Osteocyte (in vitro differentiated cells): ENCODE results near the gene PCDHGA8. TPM values are rescaled to one million over a fixed set of nuclear protein-coding genes. Genes with fewer than 3 reads are reported as not detected.

ENCODE experiments used
- DNase-seq: peaks from one replicate; pipeline ENCODE4 v3.0.0; 2021; ENCODE audit warnings: mixed read lengths; ENCODE audit not compliant: unreplicated experiment; ENCODE audit errors: extremely low spot score
- H3K27ac Mint-ChIP-seq: one replicate; pipeline ENCODE4 v1.8.0; 2021; ENCODE audit warnings: mild to moderate bottlenecking, mixed read lengths; ENCODE audit not compliant: unreplicated experiment
- H3K27me3 Mint-ChIP-seq: one replicate; pipeline ENCODE4 v1.8.0; 2021; ENCODE audit warnings: mixed read lengths; ENCODE audit not compliant: unreplicated experiment
- H3K36me3 Mint-ChIP-seq: one replicate; pipeline ENCODE4 v1.8.0; 2021; ENCODE audit warnings: mixed read lengths; ENCODE audit not compliant: unreplicated experiment
- H3K4me1 Mint-ChIP-seq: one replicate; pipeline ENCODE4 v1.8.0; 2021; ENCODE audit warnings: mixed read lengths; ENCODE audit not compliant: unreplicated experiment
- H3K4me3 Mint-ChIP-seq: one replicate; pipeline ENCODE4 v1.8.0; 2021; ENCODE audit warnings: mild to moderate bottlenecking, moderate library complexity, mixed read lengths; ENCODE audit not compliant: unreplicated experiment
- H3K9me3 Mint-ChIP-seq: one replicate; pipeline ENCODE4 v1.8.0; 2021; ENCODE audit warnings: mixed read lengths; ENCODE audit not compliant: unreplicated experiment
- CTCF ChIP-seq: fragments of 200-600 bp; sonication (generic); IDR thresholded peaks from 2 replicates; pipeline ENCODE4 v1.5.0; 2021; ENCODE audit warnings: antibody characterized with exemption, mild to moderate bottlenecking, moderate library complexity
- total RNA-seq: library from RNA; stranded (reverse); gene quantifications from 2 replicates; pipeline ENCODE4 v1.2.1, GENCODE V29; 2021

Gene PCDHGA8
- total RNA-seq, 1 donor from 2014 or later, result 0.51 TPM

DNA sequence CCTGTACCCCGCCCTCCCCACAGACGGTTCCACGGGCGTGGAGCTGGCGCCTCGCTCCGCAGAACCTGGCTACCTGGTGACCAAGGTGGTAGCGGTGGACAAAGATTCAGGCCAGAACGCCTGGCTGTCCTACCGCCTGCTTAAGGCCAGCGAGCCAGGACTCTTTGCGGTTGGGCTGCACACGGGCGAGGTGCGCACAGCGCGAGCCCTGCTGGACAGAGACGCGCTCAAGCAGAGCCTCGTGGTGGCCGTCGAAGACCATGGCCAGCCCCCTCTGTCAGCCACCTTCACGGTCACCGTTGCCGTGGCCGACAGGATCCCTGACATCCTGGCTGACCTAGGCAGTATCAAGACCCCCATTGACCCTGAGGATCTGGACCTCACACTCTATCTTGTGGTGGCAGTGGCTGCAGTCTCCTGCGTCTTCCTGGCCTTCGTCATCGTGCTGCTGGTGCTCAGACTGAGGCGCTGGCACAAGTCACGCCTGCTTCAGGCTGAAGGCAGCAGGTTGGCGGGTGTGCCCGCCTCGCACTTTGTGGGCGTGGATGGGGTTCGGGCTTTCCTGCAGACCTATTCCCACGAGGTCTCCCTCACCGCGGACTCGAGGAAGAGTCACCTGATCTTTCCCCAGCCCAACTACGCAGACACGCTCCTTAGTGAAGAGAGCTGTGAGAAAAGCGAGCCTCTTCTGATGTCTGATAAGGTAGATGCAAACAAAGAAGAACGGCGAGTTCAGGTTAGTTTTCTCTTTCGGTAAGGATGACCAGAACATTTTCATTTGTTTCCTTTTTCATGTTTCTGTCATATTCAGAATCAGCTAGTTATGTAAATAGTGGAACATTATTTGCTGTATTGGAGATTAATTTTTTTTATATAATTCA lies 26.2 kb upstream of the PCDHGA8 start:
- DNase-seq, result no peak
- no peaks in the 10 kb centered on the region for H3K36me3 Mint-ChIP-seq
- no peaks in the 10 kb centered on the region for H3K27me3 Mint-ChIP-seq
- H3K9me3 Mint-ChIP-seq, result peaks cover 17% of the 10 kb centered on the region
- no peak for TF ChIP-seq CTCF
- no peaks in the 10 kb centered on the region for H3K4me1 Mint-ChIP-seq
- no peak overlapping the region for H3K4me3 Mint-ChIP-seq
- no peak overlapping the region for H3K27ac Mint-ChIP-seq

DNA sequence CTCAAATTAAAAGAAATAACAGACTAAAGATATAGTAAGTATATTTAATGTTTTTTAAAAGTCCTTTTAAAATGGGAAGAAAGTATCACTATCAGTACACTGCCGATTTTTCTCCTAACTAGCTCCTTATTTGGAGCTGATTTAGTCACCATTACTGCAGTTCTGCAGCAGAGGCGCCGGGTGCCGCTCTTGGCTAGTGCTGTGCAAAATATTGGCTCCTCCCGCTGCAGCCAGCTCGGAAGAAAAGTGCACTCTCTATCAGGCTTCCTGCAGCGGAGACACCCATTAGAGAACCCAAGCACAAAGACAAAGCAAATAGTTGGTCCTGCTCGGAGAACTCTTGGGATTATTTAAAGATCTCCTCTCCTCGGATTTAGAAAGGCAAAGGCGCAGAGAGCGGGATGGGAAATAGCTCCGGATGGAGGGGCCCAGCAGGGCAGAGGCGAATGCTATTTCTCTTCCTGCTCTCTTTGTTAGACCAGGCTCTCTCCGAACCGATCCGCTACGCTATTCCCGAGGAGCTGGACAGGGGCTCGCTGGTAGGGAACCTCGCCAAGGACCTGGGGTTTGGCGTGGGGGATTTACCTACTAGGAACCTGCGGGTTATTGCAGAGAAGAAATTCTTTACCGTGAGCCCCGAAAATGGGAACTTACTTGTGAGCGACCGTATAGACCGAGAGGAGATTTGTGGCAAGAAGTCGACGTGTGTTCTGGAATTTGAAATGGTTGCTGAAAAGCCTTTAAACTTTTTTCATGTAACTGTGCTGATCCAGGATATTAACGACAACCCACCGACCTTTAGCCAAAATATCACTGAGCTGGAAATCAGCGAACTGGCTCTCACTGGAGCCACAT lies 22.2 kb upstream of the PCDHGA8 start, which contains the start of gene PCDHGB3:
Gene PCDHGB3, plus strand, starts transcription at position 249 of the 855 bp plus-strand sequence. Its CDS starts 153 bp downstream, at position 402.
- Mint-ChIP-seq H3K27ac (no peak within 1 kb of the TSS), H3K4me1 (no peaks in the 10 kb centered on the region), H3K36me3 (no peaks in the 10 kb centered on the region), H3K9me3 (peaks cover 18% of the 10 kb centered on the region), H3K27me3 (no peaks in the 10 kb centered on the region), H3K4me3 (no peak within 1 kb of the TSS)
- no peak for TF ChIP-seq CTCF
- DNase-seq, result no peak

DNA sequence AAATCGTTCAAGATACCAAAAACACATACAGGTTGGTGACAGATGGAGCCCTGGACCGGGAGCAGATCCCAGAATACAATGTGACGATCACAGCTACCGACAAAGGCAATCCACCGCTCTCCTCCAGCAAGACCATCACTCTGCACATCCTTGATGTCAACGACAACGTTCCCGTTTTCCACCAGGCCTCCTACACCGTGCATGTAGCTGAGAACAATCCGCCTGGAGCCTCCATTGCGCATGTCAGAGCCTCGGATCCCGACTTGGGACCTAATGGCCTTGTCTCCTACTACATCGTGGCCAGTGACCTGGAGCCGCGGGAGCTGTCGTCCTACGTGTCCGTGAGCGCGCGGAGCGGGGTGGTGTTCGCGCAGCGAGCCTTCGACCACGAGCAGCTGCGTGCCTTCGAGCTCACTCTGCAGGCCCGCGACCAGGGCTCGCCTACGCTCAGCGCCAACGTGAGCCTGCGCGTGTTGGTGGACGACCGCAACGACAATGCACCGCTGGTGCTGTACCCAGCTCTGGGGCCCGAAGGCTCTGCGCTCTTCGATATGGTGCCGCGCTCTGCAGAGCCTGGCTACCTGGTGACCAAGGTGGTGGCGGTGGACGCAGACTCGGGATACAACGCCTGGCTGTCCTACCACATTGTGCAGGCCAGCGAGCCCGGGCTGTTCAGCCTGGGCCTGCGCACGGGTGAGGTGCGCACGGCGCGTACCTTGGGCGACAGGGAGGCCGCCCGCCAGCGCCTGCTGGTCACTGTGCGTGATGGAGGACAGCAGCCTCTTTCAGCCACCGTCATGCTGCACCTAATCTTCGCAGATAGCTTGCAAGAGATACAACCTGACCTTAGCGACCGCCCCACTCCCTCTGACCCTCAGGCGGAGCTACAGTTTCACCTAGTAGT lies 20.6 kb upstream of the PCDHGA8 start:
- H3K36me3 Mint-ChIP-seq, result no peaks in the 10 kb centered on the region
- no peaks in the 10 kb centered on the region for H3K27me3 Mint-ChIP-seq
- H3K4me3 Mint-ChIP-seq, result no peak overlapping the region
- no peak for TF ChIP-seq CTCF
- H3K27ac Mint-ChIP-seq, result no peak overlapping the region
- peaks cover 18% of the 10 kb centered on the region for H3K9me3 Mint-ChIP-seq
- peak; percentile 84 for DNase-seq
- H3K4me1 Mint-ChIP-seq, result no peaks in the 10 kb centered on the region

- Mint-ChIP-seq H3K9me3 (peaks cover 22% of the 10 kb centered on the region), H3K4me1 (no peaks in the 10 kb centered on the region), H3K27me3 (no peaks in the 10 kb centered on the region), H3K27ac (no peak within 1 kb of the TSS), H3K36me3 (no peaks in the 10 kb centered on the region), H3K4me3 (no peak within 1 kb of the TSS)
- TF ChIP-seq CTCF, result no peak
- peak; percentile 81 for DNase-seq
Measured at GRCh38 chr5:141373673-141374317, 18.6 kb upstream of the PCDHGA8 start, which contains the start of gene PCDHGA6. TSS of gene PCDHGA6 (plus strand) at chr5:141373891. CDS start at chr5:141374084, 193 bp downstream.
